Measurements from ENCODE around the gene CNOT4. TPM values are rescaled to one million over a fixed set of nuclear protein-coding genes. Genes with fewer than 3 reads are reported as not detected.

Gene CNOT4
- total RNA-seq, 4 donors from 2014 or later, result 19.2 to 33.4 (median 21.6) TPM

DNA sequence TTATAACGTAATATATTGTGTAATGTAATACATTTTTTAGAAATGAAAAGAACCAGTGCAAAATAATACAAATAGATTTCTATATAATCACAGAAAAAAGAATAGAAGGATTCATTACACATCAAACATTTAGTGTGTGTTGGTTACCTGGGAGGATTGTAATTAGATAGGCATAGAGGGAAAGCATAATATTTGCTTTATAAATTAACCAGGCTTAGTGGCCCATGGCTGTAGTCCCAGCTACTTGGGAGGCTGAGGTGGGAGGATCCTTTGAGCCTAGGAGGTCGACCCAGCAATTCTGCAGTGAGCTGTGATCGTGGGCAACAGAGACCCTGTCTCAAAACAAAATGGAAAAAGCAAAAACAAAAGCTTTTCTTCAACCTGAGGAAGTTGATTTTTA lies 5.0 kb upstream of the CNOT4 start:
- TF ChIP-seq CTCF (IDR thresholded peaks at IDR 0.05; ENCODE audit: low read depth), result no peak

- TF ChIP-seq CTCF (IDR thresholded peaks at IDR 0.05; ENCODE audit: low read depth), result no peak
Observed at GRCh38 chr7:135512135-135512887, 2.4 kb upstream of the CNOT4 start.

- TF ChIP-seq CTCF (IDR thresholded peaks at IDR 0.05; ENCODE audit: low read depth), result no peak
Observed at GRCh38 chr7:135510592-135511183, 786 bp upstream of the CNOT4 start.

GRCh38 chr7:135509589-135509838 lies 388 bp downstream of the CNOT4 start:
- TF ChIP-seq CTCF (IDR thresholded peaks at IDR 0.05; ENCODE audit: low read depth), result no peak

GRCh38 chr7:135508883-135509588 lies 866 bp downstream of the CNOT4 start:
- no peak for TF ChIP-seq CTCF (IDR thresholded peaks at IDR 0.05; ENCODE audit: low read depth)

- TF ChIP-seq CTCF (IDR thresholded peaks at IDR 0.05; ENCODE audit: low read depth), result no peak
Observed at GRCh38 chr7:135501402-135501801, 8.5 kb downstream of the CNOT4 start.

DNA sequence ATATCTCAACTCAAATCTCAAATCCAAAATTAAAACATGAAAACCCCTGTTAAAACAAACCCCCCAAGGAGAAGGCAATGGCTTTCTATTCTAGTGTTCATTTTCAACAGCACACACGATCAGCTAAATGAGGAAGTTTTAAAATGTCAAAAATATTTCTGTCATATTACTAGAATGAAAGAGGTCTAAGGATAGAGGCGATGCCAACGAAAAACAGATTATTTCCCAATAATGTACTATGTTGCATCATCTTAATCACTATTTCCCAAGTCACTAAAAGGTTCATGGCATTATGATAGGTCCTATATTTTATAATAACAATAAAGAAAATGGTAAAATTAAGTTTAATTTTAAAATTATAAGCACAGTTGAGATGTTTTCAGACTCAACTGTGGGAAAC lies 10.1 kb downstream of the CNOT4 start:
- TF ChIP-seq CTCF (IDR thresholded peaks at IDR 0.05; ENCODE audit: low read depth), result no peak

Data from subcutaneous adipose tissue (tissue), 4 donors.